ENCODE measurements around the gene KRT9. TPM values are rescaled to one million over a fixed set of nuclear protein-coding genes. Genes with fewer than 3 reads are reported as not detected.
"Not testable (repeated sequence)": the region's sequence is repeated elsewhere in the genome, so short reads cannot be mapped to it uniquely, and the experiment has no call there.

Gene KRT9
- total RNA-seq, 1 experiment from 2014 or later: not detected

DNA sequence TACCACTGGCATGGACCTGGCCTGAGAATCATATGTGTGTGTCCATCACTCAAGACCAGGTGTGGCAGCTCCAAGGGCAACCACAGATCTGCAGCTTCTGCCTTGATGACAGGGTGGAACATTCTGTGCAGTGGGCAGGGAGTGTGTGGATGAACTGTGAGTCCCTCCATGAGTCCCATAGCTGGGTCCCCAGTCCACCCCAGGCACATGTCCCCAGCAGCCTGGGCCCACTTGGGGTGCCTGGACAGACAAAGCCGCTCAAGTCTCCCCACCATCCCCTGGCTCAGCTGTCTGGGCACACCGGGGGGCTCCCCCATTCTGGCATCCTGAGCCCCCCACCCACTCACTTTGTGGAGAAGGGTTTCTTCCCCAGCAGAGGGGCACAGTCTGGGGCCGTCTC is 45.3 kb upstream of the KRT9 start:
- POLR2A ChIA-PET (ENCODE audit: low non-redundant PET): no interaction called here
- H3K36me3 ChIP-seq (ENCODE audit: insufficient read depth, low read length, poor library complexity, severe bottlenecking): no peaks in the 10 kb centered on the region
- H3K27me3 ChIP-seq (replicated peaks; ENCODE audit: insufficient read depth, low read depth, low read length, poor library complexity): no peaks in the 10 kb centered on the region
- no peaks in the 10 kb centered on the region for H3K9me3 ChIP-seq (ENCODE audit: low read depth, low read length, poor library complexity, severe bottlenecking)
- H3K4me3 ChIP-seq (ENCODE audit: low read depth, low read length, poor library complexity, severe bottlenecking): no peak overlapping the region
- H3K27ac ChIP-seq (ENCODE audit: low read depth, low read length, poor library complexity, severe bottlenecking): no peak overlapping the region
- BruUV-seq (replicated peaks): no TSS peak
- CTCF ChIA-PET: no interaction called here
- TF ChIP-seq, protein P1, sequence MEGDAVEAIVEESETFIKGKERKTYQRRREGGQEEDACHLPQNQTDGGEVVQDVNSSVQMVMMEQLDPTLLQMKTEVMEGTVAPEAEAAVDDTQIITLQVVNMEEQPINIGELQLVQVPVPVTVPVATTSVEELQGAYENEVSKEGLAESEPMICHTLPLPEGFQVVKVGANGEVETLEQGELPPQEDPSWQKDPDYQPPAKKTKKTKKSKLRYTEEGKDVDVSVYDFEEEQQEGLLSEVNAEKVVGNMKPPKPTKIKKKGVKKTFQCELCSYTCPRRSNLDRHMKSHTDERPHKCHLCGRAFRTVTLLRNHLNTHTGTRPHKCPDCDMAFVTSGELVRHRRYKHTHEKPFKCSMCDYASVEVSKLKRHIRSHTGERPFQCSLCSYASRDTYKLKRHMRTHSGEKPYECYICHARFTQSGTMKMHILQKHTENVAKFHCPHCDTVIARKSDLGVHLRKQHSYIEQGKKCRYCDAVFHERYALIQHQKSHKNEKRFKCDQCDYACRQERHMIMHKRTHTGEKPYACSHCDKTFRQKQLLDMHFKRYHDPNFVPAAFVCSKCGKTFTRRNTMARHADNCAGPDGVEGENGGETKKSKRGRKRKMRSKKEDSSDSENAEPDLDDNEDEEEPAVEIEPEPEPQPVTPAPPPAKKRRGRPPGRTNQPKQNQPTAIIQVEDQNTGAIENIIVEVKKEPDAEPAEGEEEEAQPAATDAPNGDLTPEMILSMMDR (conservative IDR thresholded peaks at IDR 0.05; ENCODE audit: low read depth, low read length): no peak
- no peak for TF ChIP-seq EZH2 (IDR thresholded peaks at IDR 0.05; ENCODE audit: borderline replicate concordance, low read depth, low read length, poor library complexity, severe bottlenecking)
- peaks cover 17% of the 10 kb centered on the region for H3K4me1 ChIP-seq (ENCODE audit: insufficient read depth, low read length, poor library complexity, severe bottlenecking)
- intact Hi-C loops (cut with micrococcal nuclease; ENCODE audit: unreplicated experiment): no loop called here
- DNase-seq (ENCODE audit: low spot score): no peak

GRCh38 chr17:41616486-41616885 is 44.6 kb upstream of the KRT9 start:
- H3K27ac ChIP-seq (ENCODE audit: low read depth, low read length, poor library complexity, severe bottlenecking); H3K36me3 ChIP-seq (ENCODE audit: insufficient read depth, low read length, poor library complexity, severe bottlenecking); BruUV-seq (replicated peaks); intact Hi-C loops (cut with micrococcal nuclease; ENCODE audit: unreplicated experiment); H3K9me3 ChIP-seq (ENCODE audit: low read depth, low read length, poor library complexity, severe bottlenecking); POLR2A ChIA-PET (ENCODE audit: low non-redundant PET); H3K4me3 ChIP-seq (ENCODE audit: low read depth, low read length, poor library complexity, severe bottlenecking); H3K27me3 ChIP-seq (replicated peaks; ENCODE audit: insufficient read depth, low read depth, low read length, poor library complexity); CTCF ChIA-PET; DNase-seq (ENCODE audit: low spot score): not testable (repeated sequence)
- H3K4me1 ChIP-seq (ENCODE audit: insufficient read depth, low read length, poor library complexity, severe bottlenecking): peaks cover 12% of the 10 kb centered on the region

- intact Hi-C loops (cut with micrococcal nuclease; ENCODE audit: unreplicated experiment): no loop called here
- ChIA-PET POLR2A (ENCODE audit: low non-redundant PET) (no interaction called here), CTCF (interaction anchor here (0.6 kb wide), 2 partner anchors 700 to 728 kb away, joined by 7 to 8 read pairs; no protein-coding TSS in a partner anchor)
- no peaks in the 10 kb centered on the region for H3K27me3 ChIP-seq (replicated peaks; ENCODE audit: insufficient read depth, low read depth, low read length, poor library complexity)
- peaks cover 4% of the 10 kb centered on the region for H3K4me1 ChIP-seq (ENCODE audit: insufficient read depth, low read length, poor library complexity, severe bottlenecking)
- no peaks in the 10 kb centered on the region for H3K36me3 ChIP-seq (ENCODE audit: insufficient read depth, low read length, poor library complexity, severe bottlenecking)
- DNase-seq (ENCODE audit: low spot score): no peak
- H3K27ac ChIP-seq (ENCODE audit: low read depth, low read length, poor library complexity, severe bottlenecking): no peak overlapping the region
- no peak for TF ChIP-seq EZH2 (IDR thresholded peaks at IDR 0.05; ENCODE audit: borderline replicate concordance, low read depth, low read length, poor library complexity, severe bottlenecking)
- no TSS peak for BruUV-seq (replicated peaks)
- H3K9me3 ChIP-seq (ENCODE audit: low read depth, low read length, poor library complexity, severe bottlenecking): no peaks in the 10 kb centered on the region
- H3K4me3 ChIP-seq (ENCODE audit: low read depth, low read length, poor library complexity, severe bottlenecking): no peak overlapping the region
These were observed 43.6 kb upstream of the KRT9 start for GRCh38 chr17:41615454-41615853.

DNA sequence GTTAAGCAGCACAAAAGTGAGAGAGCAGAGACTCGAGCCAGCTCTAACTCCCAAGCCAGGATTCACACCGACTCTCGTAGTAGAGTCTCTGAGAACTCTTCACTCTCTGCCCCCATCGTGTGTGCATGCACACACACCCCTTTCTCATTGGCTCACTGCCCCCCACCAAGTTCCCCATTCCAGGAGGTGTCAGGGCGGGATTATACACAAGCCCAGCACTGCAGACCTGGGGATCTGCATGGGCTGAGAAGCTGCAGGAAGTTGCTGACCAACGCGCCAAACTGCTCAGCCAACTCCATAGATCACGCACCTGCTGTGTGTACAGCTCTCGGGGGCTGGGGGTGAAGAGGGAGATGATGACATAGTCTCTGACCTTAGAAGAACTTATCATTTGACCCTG is 42.9 kb upstream of the KRT9 start:
- H3K9me3 ChIP-seq (ENCODE audit: low read depth, low read length, poor library complexity, severe bottlenecking); POLR2A ChIA-PET (ENCODE audit: low non-redundant PET); H3K4me3 ChIP-seq (ENCODE audit: low read depth, low read length, poor library complexity, severe bottlenecking); H3K27me3 ChIP-seq (replicated peaks; ENCODE audit: insufficient read depth, low read depth, low read length, poor library complexity); H3K36me3 ChIP-seq (ENCODE audit: insufficient read depth, low read length, poor library complexity, severe bottlenecking); H3K4me1 ChIP-seq (ENCODE audit: insufficient read depth, low read length, poor library complexity, severe bottlenecking); BruUV-seq (replicated peaks); DNase-seq (ENCODE audit: low spot score); CTCF ChIA-PET; H3K27ac ChIP-seq (ENCODE audit: low read depth, low read length, poor library complexity, severe bottlenecking); intact Hi-C loops (cut with micrococcal nuclease; ENCODE audit: unreplicated experiment): not testable (repeated sequence)

GRCh38 chr17:41614098-41614497 is 42.2 kb upstream of the KRT9 start:
- Histone ChIP-seq H3K4me3 (ENCODE audit: low read depth, low read length, poor library complexity, severe bottlenecking) (no peak overlapping the region), H3K27ac (ENCODE audit: low read depth, low read length, poor library complexity, severe bottlenecking) (no peak overlapping the region), H3K9me3 (ENCODE audit: low read depth, low read length, poor library complexity, severe bottlenecking) (no peaks in the 10 kb centered on the region), H3K27me3 (replicated peaks; ENCODE audit: insufficient read depth, low read depth, low read length, poor library complexity) (no peaks in the 10 kb centered on the region), H3K4me1 (ENCODE audit: insufficient read depth, low read length, poor library complexity, severe bottlenecking) (no peaks in the 10 kb centered on the region), H3K36me3 (ENCODE audit: insufficient read depth, low read length, poor library complexity, severe bottlenecking) (no peaks in the 10 kb centered on the region)
- TF ChIP-seq, protein P1 (conservative IDR thresholded peaks at IDR 0.05; ENCODE audit: low read depth, low read length): no peak
- no peak for TF ChIP-seq EZH2 (IDR thresholded peaks at IDR 0.05; ENCODE audit: borderline replicate concordance, low read depth, low read length, poor library complexity, severe bottlenecking)
- ChIA-PET POLR2A (ENCODE audit: low non-redundant PET) (no interaction called here), CTCF (no interaction called here)
- DNase-seq (ENCODE audit: low spot score): no peak
- no TSS peak for BruUV-seq (replicated peaks)
- intact Hi-C loops (cut with micrococcal nuclease; ENCODE audit: unreplicated experiment): no loop called here
